Measurements from ENCODE around the gene NEDD4L.
"Not testable (repeated sequence)": the region's sequence is repeated elsewhere in the genome, so short reads cannot be mapped to it uniquely, and the experiment has no call there.

The NEDD4L gene

DNA sequence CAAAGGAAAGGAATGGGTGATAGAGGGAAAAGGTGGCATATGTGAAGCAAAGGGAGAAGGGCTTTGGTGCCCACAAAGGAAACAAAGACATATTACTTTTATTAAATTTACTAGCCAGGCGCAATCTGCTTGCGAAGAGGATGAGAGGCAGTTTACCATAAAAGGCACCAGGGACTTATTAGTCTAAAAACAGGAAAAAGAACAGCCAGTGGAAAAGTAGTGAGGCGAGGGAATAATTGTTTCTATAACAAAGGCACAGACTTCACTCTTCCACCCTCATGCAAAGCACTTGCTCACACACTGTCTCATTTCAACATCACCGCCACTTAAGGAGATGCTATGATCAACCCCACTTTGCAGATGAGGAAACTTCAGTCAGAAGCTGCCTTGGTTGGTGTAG is 374.3 kb downstream of the NEDD4L start:
- no peak for DNase-seq (ENCODE audit: low spot score)

DNA sequence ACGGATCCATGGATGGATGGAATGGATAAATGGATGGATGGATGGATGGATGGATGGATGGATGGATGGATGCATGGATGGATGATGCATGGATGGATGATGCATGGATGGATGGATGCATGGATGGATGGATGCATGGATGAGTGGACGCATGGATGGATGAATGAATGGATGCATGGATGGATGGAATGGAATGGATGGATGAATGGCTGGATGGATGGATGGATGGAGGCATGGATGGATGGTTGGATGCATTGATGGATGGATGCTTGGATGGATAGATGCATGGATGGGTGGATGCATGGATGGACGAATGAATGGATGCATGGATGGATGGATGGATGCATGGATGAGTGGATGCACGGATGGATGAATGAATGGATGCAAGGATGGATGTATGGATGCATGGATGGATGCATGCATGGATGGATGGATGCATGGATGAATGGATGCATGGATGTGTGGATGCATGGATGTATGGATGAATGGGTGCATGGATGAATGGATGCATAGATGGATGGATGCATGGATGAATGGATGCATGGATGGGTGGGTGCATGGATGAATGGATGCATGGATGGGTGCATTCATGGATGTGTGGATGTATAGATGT is 375.7 kb downstream of the NEDD4L start:
- DNase-seq (ENCODE audit: low spot score) = no peak

DNA sequence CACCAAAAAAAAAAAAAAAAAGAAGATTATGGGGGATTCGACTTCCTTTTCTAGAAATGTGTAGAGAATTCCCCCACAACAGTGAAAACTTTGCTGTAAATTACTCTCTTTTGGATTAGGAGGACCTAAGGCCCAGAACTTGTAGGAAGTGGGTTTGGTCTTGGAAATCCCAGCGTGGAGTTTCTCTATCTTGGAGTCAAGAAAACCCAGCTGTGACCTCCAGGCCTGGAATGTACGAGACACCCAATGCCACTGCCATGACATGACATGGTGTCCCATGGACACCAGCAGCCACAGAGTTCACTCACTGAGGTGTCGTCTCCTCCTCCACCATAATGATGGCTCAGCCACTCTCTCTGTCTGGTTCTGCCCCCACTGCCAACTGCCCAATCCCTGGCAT is 382.6 kb downstream of the NEDD4L start:
- DNase-seq (ENCODE audit: low spot score) = no peak

DNA sequence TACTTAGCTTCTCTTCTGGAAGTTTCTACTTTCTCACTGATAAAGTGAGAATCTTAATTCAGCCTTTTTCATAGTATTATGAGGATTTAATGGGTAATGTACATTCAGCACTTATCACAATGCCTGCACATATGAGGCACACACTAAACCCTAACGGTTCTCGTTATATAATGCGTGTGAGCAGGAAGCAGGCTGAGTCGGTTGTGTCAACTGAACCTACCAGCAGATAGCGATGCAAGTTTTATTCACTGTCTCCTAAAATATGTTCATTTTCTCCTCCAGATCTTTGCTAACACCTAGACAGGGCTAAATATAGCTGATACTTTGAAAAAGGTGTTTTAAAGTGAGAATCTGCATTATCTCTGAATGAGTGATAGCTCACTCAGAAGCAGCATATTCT is 383.3 kb downstream of the NEDD4L start:
- DNase-seq (ENCODE audit: low spot score) = no peak

DNA sequence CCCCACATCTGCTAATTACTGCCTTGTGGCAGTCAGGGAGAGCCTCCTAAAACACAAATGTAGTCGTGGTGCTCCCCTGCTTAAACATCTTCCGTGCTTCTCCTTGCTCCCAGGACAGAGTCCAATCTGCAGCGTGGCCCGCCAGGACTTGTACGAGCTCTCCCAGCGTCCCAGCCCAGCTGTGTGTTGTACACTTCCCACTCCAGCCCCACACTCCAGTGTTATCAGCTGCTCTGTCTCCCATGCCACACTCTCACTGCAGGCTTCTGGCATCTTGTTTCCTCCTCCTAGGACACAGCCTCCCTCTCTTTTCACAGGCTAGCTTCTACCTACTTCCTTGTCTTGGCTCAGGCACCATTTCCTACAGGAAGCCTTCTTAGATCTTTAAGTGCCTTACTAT is 385.4 kb downstream of the NEDD4L start:
- DNase-seq (ENCODE audit: low spot score) = no peak

DNA sequence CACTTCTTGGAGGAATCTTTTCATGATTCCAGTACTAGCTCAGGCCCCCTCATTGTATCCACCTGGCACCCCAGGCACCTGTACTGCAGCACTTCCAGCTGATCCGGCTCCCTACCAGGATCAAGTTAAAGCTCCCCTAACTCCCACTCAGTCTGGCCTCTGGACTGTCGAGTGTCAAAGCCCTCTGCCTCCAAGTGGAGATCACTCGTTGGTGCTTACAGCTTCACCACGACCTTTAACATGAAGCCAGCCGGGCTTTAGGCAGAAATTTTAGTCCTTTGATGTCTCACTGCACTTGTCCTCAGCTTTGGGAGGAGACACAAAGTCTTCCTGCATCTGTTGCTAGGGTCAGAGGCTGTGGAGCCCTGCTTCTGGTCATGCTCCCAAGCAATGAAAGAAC is 387.2 kb downstream of the NEDD4L start:
- no peak for DNase-seq (ENCODE audit: low spot score)

DNA sequence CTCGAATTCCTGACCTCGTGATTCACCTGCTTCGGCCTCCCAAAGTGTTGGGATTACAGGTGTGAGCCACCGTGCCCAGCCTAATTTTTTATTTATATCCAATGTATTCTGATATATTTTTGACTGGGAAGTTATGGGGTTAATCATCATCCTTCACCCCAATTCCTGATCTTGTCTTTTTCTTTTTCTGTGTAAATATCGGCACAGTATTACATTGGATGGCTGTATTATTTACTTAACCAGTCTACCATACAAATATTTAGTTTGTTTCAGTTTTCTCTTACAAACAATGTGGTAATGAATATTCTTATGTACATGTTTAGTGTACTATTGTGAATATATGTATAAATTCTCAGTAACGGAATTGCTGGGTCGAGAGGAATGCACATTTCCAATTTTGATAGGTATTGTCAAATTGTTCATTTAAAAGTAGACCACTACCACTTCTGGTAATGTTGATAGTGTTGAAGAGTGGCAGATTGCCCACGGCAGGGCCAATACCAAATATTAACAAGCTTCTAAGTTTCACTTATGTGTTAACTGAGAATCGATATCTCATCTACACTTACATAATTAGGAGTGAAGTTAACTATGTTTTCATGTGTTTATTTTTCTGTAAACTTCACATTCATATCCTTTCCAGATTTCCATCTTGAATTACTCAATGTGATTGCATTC is 388.2 kb downstream of the NEDD4L start:
- no peak for DNase-seq (ENCODE audit: low spot score)

DNA sequence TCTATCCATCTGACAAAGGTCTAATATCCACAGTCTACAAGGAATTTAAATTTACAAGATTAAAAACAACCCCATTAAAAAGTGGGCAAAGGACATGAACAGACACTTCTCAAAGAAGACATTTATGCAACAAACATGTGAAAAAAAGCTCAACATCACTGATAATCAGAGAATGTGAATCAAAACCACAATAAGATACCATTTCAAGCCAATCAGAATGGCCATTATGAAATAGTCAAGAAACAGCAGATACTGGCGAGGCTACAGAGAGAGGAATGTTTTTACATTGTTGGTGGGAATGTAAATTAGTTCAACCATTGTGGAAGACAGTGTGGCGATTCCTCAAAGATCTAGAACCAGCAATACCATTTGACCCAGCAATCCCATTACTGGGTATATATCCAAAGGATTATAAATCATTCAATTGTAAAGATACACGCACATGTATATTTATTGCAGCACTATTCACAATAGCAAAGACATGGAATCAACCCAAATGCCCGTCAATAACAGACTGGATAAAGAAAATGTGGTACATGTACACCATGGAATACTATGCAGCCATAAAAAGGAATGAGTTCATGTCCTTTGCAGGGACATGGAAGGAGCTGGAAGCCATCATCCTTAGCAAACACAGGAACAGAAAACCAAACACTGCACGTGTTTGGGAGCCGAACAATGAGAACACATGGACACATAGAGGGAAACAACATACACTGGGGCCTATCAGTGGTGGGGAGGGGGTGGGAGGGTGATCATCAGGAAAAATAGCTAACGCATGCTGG is 391.4 kb downstream of the NEDD4L start:
- not testable (repeated sequence) for DNase-seq (ENCODE audit: low spot score)

DNA sequence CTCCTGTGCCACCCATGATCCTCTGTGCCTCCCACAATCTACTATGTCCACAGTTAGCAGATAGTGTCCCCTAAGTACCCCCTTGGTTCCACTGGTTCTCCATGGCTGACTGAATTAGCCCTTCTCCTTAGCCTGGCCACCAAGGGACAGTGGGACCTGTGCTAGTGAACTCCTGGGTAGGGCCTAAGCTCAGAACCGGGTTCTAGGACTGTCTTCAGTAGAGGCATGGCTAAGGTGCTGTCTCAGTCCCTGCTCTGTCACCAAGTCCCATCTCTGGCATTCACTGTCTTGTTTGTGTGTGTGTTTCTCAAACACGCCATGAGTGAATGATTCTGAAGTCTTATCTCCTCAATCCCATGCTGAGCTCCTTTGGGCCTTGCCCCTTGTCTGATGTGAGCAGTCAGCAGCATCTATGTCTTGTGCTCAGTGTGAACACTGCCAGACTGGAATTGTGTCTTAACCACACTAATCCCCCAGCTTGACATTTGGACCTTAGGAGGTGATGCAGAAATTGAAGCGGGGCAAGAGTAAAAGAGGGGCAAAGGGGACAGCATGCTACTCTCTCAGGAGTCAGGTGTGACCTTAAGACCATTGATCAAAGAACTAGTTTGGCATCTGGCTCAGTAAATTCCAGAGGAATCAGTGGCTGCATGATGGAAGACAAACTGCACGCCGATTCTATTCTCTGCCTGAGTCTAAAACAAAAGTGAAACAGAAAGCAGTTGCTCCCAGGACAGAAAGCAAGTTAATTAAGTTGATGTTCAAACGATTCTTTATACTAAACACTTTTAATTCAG is 394.3 kb downstream of the NEDD4L start:
- peak; percentile 31 for DNase-seq (ENCODE audit: low spot score)

DNA sequence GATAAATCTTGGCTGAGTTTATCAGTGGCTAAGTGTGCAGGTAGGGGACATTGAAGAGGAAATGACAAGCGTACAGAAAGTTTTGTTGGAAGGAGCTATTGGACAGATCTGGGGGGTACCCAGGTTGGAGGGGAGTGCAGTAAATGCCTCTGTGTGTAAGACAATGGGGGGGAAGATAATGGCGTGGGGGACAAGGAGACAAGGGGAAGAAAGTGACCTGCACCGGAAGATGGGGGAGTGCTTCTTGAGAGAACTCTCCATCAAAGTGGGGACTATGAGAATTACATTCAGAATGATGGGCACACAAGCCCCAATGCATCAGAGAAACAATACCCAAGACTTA is 394.9 kb downstream of the NEDD4L start:
- no peak for DNase-seq (ENCODE audit: low spot score)

DNA sequence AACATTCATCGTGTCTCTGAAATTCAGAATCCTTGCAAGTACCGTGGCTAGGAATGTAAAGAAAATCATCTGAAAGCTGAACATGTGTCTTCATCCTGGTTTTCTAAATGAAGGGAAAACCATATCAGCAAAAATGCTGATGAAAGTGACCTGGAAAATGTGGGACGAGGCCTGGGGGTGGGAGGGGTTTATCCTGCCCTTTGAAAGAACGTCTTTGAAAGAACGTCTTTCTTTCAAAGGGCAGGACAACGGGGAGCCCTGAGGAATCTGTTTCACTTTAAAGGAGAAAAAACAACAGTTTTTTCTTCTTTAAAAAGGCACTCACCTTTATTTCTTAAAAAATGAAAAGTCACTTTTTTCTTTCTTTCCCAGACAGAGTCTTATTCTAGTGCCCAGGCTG is 399.6 kb downstream of the NEDD4L start:
- no peak for DNase-seq (ENCODE audit: low spot score)

DNA sequence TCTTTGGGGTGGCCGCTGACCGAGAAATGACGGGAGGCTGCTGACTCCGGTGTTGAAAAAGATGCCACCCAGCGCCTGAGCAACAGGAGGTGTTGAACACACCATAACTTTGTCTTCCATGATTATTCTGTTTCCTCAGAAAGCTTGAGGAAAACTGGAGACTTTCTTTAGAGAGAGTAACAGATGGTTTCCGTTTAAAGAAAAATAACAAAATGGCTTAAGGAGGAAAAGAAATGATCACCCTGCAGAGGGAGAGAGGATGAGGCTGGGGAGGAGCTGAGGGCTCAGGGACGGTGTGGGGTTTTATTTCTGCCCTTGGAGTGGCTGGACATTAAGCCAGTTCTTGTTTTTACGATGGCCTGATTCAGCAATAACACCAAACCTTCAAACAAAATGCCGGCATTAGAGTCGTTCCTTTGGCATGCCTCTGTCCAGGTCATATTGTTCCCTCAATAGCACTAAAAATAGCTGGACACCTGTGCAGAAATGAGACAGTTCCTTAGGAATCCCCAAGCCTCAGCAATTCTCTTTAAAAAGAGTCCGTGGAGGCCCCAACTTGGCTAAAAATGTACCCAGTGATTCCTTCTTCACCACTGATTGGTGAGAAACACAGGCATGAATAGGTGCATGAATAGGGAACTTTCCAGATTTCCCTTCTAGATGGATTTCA is 402.5 kb downstream of the NEDD4L start:
- peak; percentile 27 for DNase-seq (ENCODE audit: low spot score)

DNA sequence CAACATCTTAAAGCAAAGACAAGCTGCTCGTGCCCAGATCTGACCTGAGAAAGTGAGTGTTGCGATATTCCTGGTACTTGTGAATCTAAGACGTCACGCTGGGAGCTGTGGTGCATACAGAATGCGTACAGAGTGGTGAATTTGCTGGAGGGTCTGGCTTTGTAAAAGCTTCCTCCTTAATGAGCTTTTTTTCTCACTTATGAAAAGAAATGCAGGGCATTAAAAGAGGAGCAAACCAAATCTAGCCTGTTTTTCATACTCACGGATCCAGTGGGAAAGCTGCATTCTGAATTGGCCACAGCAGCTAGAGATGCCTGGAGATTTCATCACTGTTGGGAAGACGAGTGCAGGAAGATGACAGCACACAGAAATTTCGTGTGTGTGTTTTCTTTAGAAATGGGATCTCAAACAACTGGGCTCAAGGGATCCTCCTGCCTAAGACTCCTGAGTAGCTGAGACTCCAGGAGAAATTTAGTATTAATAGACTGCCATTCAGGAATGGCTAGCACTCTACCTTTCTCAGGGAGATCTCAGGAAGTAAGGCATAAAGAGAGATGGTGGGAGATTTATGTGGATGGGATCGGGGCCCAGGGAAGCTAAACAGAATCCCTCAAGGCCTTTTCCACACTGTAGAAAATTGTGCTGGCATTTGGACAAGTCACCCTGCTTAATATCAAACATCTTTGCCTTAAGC is 403.5 kb downstream of the NEDD4L start:
- no peak for DNase-seq (ENCODE audit: low spot score)

DNA sequence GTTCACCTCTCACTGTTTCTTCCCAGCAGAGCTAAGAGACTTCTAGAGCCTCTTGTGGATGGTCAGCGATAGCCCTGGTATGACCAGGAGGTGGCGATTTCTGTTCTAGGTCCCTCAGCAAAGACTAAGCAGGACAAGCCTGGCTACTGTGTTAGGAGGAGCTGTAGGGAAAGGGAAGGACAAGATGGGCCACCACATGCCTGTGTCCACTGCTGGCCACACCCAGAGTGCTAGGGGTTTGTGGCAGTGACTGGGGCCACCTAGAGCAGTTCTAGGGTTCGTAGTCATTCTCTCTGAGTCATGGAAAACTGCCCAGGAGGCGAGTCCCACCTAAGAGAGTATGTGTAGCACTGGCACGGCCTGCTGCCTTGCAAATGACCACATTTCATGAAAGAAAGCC is 405.4 kb downstream of the NEDD4L start:
- peak; percentile 75 for DNase-seq (ENCODE audit: low spot score)
